ENCODE measurements around the gene ZBTB39.

DNA sequence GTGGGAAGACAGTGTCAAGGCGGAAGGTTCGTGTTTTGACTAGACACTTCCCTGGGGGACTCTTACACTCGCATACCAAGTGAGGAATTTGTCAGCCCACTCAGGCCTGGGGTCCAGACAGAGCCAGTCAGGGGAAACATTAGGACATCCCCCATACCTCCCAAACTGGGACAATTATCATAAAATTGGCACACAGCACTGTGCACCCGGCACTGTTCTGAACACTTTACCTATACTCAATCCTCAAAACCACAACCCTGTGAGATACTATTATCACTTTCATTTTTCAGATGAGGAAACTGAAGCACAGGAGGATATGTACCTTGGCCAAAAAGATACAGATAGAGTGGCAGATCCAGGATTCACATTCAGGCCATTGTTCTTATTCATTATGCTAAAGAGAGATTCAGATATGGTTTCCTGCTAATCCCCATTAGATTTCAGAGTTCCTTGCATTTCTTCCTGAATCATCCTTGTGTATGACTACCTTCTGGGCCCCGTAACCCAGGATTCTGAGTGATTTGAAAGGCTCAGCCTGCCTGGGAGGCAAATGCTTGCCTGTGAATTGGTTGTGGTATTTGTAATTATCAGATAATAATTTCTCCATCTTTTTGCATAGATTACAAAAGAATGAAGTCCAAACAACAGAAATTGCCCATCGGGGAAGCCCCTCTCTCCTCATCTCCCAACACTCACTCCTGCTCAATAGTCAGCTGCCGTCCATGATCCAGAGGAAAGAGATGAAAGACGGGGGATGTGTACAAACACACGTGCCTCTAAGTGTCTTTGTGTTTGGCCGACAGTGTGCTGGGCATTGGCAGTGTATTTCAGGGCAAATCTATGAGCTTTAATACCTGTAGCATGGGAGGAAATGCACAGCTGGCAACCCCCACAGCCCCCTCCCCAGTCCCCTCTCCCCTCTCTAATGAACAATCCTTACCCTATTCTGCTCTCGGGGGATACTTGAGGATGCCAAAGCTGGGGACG is 5.4 kb upstream of the ZBTB39 start:
- TF ChIP-seq, protein P1, sequence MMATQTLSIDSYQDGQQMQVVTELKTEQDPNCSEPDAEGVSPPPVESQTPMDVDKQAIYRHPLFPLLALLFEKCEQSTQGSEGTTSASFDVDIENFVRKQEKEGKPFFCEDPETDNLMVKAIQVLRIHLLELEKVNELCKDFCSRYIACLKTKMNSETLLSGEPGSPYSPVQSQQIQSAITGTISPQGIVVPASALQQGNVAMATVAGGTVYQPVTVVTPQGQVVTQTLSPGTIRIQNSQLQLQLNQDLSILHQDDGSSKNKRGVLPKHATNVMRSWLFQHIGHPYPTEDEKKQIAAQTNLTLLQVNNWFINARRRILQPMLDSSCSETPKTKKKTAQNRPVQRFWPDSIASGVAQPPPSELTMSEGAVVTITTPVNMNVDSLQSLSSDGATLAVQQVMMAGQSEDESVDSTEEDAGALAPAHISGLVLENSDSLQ (IDR thresholded peaks at IDR 0.05): no peak
- no peak for TF ChIP-seq BHLHE40 (IDR thresholded peaks at IDR 0.05; ENCODE audit: borderline replicate concordance)

Measured in HEK293T (cell line).